NCI-H2196 (cell line): Measurements from ENCODE around the gene SAT2.

Experiments used
- DNase-seq: peaks from one replicate; lab custom pipeline; 2025; ENCODE audit not compliant: unreplicated experiment; lab: John Stamatoyannopoulos, UW

SAT2 gene

GRCh38 chr17:7592422-7593021 is 35.1 kb downstream of the SAT2 start:
- no peak for DNase-seq

GRCh38 chr17:7591596-7591995 is 36.0 kb downstream of the SAT2 start:
- DNase-seq: no peak

- DNase-seq: no peak
These were observed 36.9 kb downstream of the SAT2 start for GRCh38 chr17:7590743-7591142.

GRCh38 chr17:7589891-7590691 is 37.5 kb downstream of the SAT2 start, which contains the start of gene SOX15:
Gene SOX15 (minus strand): TSS chr17:7590094. CDS start chr17:7589676, 418 bp downstream.
- no peak for DNase-seq

GRCh38 chr17:7589204-7589868 is 38.3 kb downstream of the SAT2 start:
- DNase-seq: no peak

GRCh38 chr17:7588553-7589203 is 38.9 kb downstream of the SAT2 start:
- no peak for DNase-seq

GRCh38 chr17:7587420-7588151 is 40.0 kb downstream of the SAT2 start:
- DNase-seq: no peak

- no peak for DNase-seq
These were observed 40.8 kb downstream of the SAT2 start for GRCh38 chr17:7586673-7587419.

- DNase-seq: peak; percentile 89
These were observed 44.1 kb downstream of the SAT2 start, which contains the start of gene MPDU1 for GRCh38 chr17:7583253-7584109. Gene MPDU1 (plus strand): TSS chr17:7583852. CDS start chr17:7583863, 11 bp downstream.

- no peak for DNase-seq
These were observed 45.0 kb downstream of the SAT2 start for GRCh38 chr17:7582396-7583252.

GRCh38 chr17:7580604-7581575 is 46.7 kb downstream of the SAT2 start:
- DNase-seq: no peak

GRCh38 chr17:7579834-7580603 is 47.6 kb downstream of the SAT2 start:
- no peak for DNase-seq

- no peak for DNase-seq
These were observed 48.4 kb downstream of the SAT2 start, which contains the start of gene CD68 for GRCh38 chr17:7579001-7579833. Gene CD68 (plus strand): TSS chr17:7579638. CDS start chr17:7579678, 40 bp downstream.

GRCh38 chr17:7577327-7578199 is 50.1 kb downstream of the SAT2 start:
- DNase-seq: no peak
